Ishikawa (cell line): ENCODE measurements around the gene MYH9.

ENCODE experiments used
- CEBPB ChIP-seq: IDR thresholded peaks from 2 replicates; pipeline ENCODE4 v1.6.1; 2012
- CREB1 ChIP-seq: IDR thresholded peaks from 2 replicates; pipeline ENCODE4 v1.6.1; 2012; ENCODE audit warnings: low read depth
- EGR1 ChIP-seq: IDR thresholded peaks from 2 replicates; pipeline ENCODE4 v1.6.1; 2012
- EP300 ChIP-seq: IDR thresholded peaks from 2 replicates; pipeline ENCODE4 v1.6.1; 2012; ENCODE audit warnings: borderline replicate concordance
- FOXM1 ChIP-seq: IDR thresholded peaks from 2 replicates; pipeline ENCODE4 v1.6.1; 2012; ENCODE audit warnings: low read depth, borderline replicate concordance
- MAX ChIP-seq: IDR thresholded peaks from 2 replicates; pipeline ENCODE4 v1.6.1; 2012
- NFIC ChIP-seq: IDR thresholded peaks from 2 replicates; pipeline ENCODE4 v1.6.1; 2012
- RAD21 ChIP-seq: IDR thresholded peaks from 2 replicates; pipeline ENCODE4 v1.6.1; 2012; ENCODE audit warnings: low read depth
- TAF1 ChIP-seq: IDR thresholded peaks from 2 replicates; pipeline ENCODE4 v1.6.1; 2012; ENCODE audit warnings: low read depth, mild to moderate bottlenecking
- TCF12 ChIP-seq: IDR thresholded peaks from 2 replicates; pipeline ENCODE4 v1.6.1; 2012; ENCODE audit warnings: low read depth
- TEAD4 ChIP-seq: IDR thresholded peaks from 2 replicates; pipeline ENCODE4 v1.6.1; 2012
- USF1 ChIP-seq: IDR thresholded peaks from 2 replicates; pipeline ENCODE4 v1.6.1; 2012
- YY1 ChIP-seq: IDR thresholded peaks from 2 replicates; pipeline ENCODE4 v1.6.1; 2012; ENCODE audit warnings: low read depth
- ZBTB7A ChIP-seq: IDR thresholded peaks from 2 replicates; pipeline ENCODE4 v1.6.1; 2012; ENCODE audit warnings: low read depth
- TF ChIP-seq, protein P1 (sequence below): IDR thresholded peaks from 2 replicates; pipeline ENCODE4 v1.6.1; 2012; ENCODE audit warnings: low read depth, mild to moderate bottlenecking

Gene MYH9

DNA sequence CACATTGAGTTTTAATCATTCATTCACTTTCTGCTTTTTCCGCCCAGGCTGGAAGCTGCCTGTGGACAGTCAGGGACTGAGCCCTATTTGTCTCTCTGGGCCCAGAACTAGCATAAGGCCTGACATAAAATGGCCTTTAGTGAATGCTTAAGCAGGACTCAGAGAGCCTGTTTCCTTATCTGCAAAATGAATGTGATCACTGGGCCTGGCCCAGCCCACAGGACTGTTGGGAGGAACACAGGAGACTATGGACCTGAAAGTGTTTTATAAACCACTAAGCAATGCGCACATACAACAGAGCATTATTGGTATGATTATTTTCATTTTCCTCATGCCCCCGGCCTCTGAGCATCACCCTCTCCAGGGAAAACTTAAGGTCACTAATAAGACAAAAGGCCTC is 3.9 kb upstream of the MYH9 start:
- TF ChIP-seq EGR1 (no peak), TCF12 (no peak), EP300 (no peak), MAX (no peak)

GRCh38 chr22:36387709-36387958 is 133 bp downstream of the MYH9 start:
- TF ChIP-seq CEBPB (no peak), YY1 (no peak), TCF12 (peak; percentile 11; the same call in 1 of the 2 replicates), MAX (peak; percentile 67; the same call in 1 of the 2 replicates), RAD21 (peak; percentile 7; the same call in 1 of the 2 replicates), EGR1 (peak; percentile 3; the same call in 1 of the 2 replicates)

DNA sequence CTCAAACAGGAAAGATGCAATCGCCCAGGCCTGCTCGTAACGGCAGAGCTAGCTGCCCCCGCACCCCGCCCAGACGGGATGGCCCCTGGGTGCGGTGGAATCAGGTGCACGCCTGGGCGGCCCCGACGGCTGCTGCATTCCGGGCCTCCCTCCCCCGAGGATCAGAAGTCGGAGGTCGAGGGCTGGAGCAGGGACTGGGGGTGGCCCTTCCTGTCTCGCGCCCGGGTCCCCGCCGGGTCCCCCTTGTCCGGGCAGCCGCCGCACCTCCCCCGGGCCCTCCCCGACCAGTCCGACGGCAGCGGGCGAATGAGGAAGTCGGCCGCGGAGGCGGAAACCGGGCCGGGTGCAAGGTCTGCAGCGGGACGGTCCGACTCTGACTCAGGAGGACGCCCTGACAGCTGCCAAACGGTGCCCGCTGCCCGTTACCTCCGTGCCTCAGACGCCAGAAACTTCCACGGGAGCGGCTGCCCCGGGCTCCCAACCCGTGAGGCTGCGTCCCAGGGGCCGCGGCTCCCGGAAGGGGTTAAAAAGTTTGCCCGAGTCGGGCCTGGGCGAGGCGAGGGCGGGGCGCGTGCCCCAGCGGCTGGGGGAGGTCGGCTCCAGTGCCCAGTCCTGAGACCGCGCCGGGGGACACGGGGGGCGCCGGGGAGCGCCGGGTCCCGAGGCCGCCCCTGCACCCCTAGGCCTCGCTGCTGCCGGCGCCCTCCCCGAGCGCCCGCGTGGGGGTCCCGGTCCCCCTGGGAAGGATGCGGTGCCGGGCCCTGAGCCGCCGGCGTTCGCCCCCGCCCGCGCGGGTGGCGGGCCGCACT is 663 bp downstream of the MYH9 start:
- TF ChIP-seq YY1 (no peak), TEAD4 (no peak; the same call in 1 of the 2 replicates), ZBTB7A (peak; percentile 34; the same call in 1 of the 2 replicates), USF1 (no peak), TCF12 (no peak), TAF1 (peak; percentile 57; the same call in 1 of the 2 replicates), EGR1 (0 out of 2 replicates have a peak, but pooled peaks have one; percentile 14), CEBPB (no peak), NFIC (no peak), EP300 (0 out of 2 replicates have a peak, but pooled peaks have one; percentile 4), CREB1 (no peak), RAD21 (no peak), FOXM1 (no peak), MAX (0 out of 2 replicates have a peak, but pooled peaks have one; percentile 18)
- TF ChIP-seq, protein P1, sequence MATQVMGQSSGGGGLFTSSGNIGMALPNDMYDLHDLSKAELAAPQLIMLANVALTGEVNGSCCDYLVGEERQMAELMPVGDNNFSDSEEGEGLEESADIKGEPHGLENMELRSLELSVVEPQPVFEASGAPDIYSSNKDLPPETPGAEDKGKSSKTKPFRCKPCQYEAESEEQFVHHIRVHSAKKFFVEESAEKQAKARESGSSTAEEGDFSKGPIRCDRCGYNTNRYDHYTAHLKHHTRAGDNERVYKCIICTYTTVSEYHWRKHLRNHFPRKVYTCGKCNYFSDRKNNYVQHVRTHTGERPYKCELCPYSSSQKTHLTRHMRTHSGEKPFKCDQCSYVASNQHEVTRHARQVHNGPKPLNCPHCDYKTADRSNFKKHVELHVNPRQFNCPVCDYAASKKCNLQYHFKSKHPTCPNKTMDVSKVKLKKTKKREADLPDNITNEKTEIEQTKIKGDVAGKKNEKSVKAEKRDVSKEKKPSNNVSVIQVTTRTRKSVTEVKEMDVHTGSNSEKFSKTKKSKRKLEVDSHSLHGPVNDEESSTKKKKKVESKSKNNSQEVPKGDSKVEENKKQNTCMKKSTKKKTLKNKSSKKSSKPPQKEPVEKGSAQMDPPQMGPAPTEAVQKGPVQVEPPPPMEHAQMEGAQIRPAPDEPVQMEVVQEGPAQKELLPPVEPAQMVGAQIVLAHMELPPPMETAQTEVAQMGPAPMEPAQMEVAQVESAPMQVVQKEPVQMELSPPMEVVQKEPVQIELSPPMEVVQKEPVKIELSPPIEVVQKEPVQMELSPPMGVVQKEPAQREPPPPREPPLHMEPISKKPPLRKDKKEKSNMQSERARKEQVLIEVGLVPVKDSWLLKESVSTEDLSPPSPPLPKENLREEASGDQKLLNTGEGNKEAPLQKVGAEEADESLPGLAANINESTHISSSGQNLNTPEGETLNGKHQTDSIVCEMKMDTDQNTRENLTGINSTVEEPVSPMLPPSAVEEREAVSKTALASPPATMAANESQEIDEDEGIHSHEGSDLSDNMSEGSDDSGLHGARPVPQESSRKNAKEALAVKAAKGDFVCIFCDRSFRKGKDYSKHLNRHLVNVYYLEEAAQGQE, result no peak

- TF ChIP-seq CEBPB, result no peak
- 0 out of 2 replicates have a peak, but pooled peaks have one; percentile 10 for TF ChIP-seq RAD21
- TF ChIP-seq EP300, result 0 out of 2 replicates have a peak, but pooled peaks have one; percentile 7
Observed at GRCh38 chr22:36386351-36386899, 1.3 kb downstream of the MYH9 start.

- TF ChIP-seq CEBPB, result 0 out of 2 replicates have a peak, but pooled peaks have one; percentile 31
- TF ChIP-seq EGR1, result no peak
- no peak for TF ChIP-seq TCF12
- TF ChIP-seq EP300, result no peak
- 0 out of 2 replicates have a peak, but pooled peaks have one; percentile 18 for TF ChIP-seq TEAD4
- TF ChIP-seq FOXM1, result no peak
- TF ChIP-seq NFIC, result peak; percentile 52
- TF ChIP-seq, protein P1, result no peak
- TF ChIP-seq YY1, result no peak
- TF ChIP-seq ZBTB7A, result no peak; the same call in 1 of the 2 replicates
- TF ChIP-seq MAX, result no peak
- TF ChIP-seq TAF1, result no peak
- TF ChIP-seq RAD21, result no peak
- TF ChIP-seq USF1, result no peak
- TF ChIP-seq CREB1, result no peak
Observed at GRCh38 chr22:36385491-36386350, 2.0 kb downstream of the MYH9 start.
